Hematopoietic multipotent progenitor cell treated with erythropoietin and hydrocortisone succinate and interleukin-3 and kit ligand, for 6 days (in vitro differentiated cells): ENCODE measurements around the gene ASPG.

Experiments used
- DNase-seq: peaks from one replicate; pipeline ENCODE4 v3.0.0-alpha.2; 2015

ASPG gene

GRCh38 chr14:104106471-104106991, 21.0 kb downstream of the ASPG start:
- DNase-seq, result no peak

- no peak for DNase-seq
These were observed 21.6 kb downstream of the ASPG start for GRCh38 chr14:104107101-104107581.

- DNase-seq, result no peak
These were observed 22.4 kb downstream of the ASPG start for GRCh38 chr14:104107611-104108569.

GRCh38 chr14:104108570-104109541, 23.4 kb downstream of the ASPG start:
- DNase-seq, result no peak

GRCh38 chr14:104109731-104110361, 24.3 kb downstream of the ASPG start:
- DNase-seq, result no peak

- DNase-seq, result no peak
These were observed 25.1 kb downstream of the ASPG start for GRCh38 chr14:104110491-104111209.

- no peak for DNase-seq
These were observed 26.0 kb downstream of the ASPG start for GRCh38 chr14:104111301-104112112.

- DNase-seq, result no peak
These were observed 26.6 kb downstream of the ASPG start for GRCh38 chr14:104112113-104112505.

GRCh38 chr14:104112609-104113571, 27.4 kb downstream of the ASPG start:
- DNase-seq, result no peak

- DNase-seq, result no peak
These were observed 28.3 kb downstream of the ASPG start for GRCh38 chr14:104113631-104114420.

- no peak for DNase-seq
These were observed 29.1 kb downstream of the ASPG start for GRCh38 chr14:104114421-104115130.

- no peak for DNase-seq
These were observed 29.7 kb downstream of the ASPG start for GRCh38 chr14:104115131-104115600.

- DNase-seq, result no peak
These were observed 30.3 kb downstream of the ASPG start for GRCh38 chr14:104115691-104116287.

GRCh38 chr14:104116288-104116755, 30.8 kb downstream of the ASPG start:
- DNase-seq, result no peak

GRCh38 chr14:104116756-104117340, 31.3 kb downstream of the ASPG start:
- no peak for DNase-seq

- no peak for DNase-seq
These were observed 32.0 kb downstream of the ASPG start for GRCh38 chr14:104117341-104118005.
